Right forelimb (tissue), 1 donor: Measurements from ENCODE around the gene FOXF1.

Experiments used
- DNase-seq: peaks from one replicate; pipeline ENCODE4 v3.0.0-alpha.2; 2018

The FOXF1 gene

GRCh38 chr16:86510465-86511261 lies at the start of gene FOXF1:
Gene FOXF1, plus strand, starts transcription at chr16:86510527. Its CDS starts 43 bp downstream, at chr16:86510570.
- DNase-seq: no peak

- no peak for DNase-seq
Observed at GRCh38 chr16:86461037-86461436, 49.3 kb upstream of the FOXF1 start.

- DNase-seq: no peak
Observed at GRCh38 chr16:86462334-86463084, 47.8 kb upstream of the FOXF1 start.

GRCh38 chr16:86464044-86464443 lies 46.3 kb upstream of the FOXF1 start:
- no peak for DNase-seq

GRCh38 chr16:86465434-86465833 lies 44.9 kb upstream of the FOXF1 start:
- DNase-seq: no peak

- no peak for DNase-seq
Observed at GRCh38 chr16:86466696-86467406, 43.5 kb upstream of the FOXF1 start.

GRCh38 chr16:86467490-86467889 lies 42.8 kb upstream of the FOXF1 start:
- no peak for DNase-seq

- DNase-seq: no peak
Observed at GRCh38 chr16:86470964-86471363, 39.4 kb upstream of the FOXF1 start.

GRCh38 chr16:86471896-86472295 lies 38.4 kb upstream of the FOXF1 start:
- no peak for DNase-seq

GRCh38 chr16:86472366-86472765 lies 38.0 kb upstream of the FOXF1 start:
- no peak for DNase-seq

GRCh38 chr16:86476956-86477534 lies 33.3 kb upstream of the FOXF1 start:
- no peak for DNase-seq

- no peak for DNase-seq
Observed at GRCh38 chr16:86477642-86478041, 32.7 kb upstream of the FOXF1 start.

- DNase-seq: no peak
Observed at GRCh38 chr16:86478779-86479178, 31.5 kb upstream of the FOXF1 start.

GRCh38 chr16:86479419-86479818 lies 30.9 kb upstream of the FOXF1 start:
- DNase-seq: no peak

- DNase-seq: no peak
Observed at GRCh38 chr16:86480444-86480843, 29.9 kb upstream of the FOXF1 start.

GRCh38 chr16:86481607-86482006 lies 28.7 kb upstream of the FOXF1 start:
- no peak for DNase-seq

GRCh38 chr16:86484240-86484639 lies 26.1 kb upstream of the FOXF1 start:
- no peak for DNase-seq

GRCh38 chr16:86485746-86486145 lies 24.6 kb upstream of the FOXF1 start:
- no peak for DNase-seq

GRCh38 chr16:86490859-86491639 lies 19.3 kb upstream of the FOXF1 start:
- DNase-seq: no peak

- no peak for DNase-seq
Observed at GRCh38 chr16:86491640-86492023, 18.7 kb upstream of the FOXF1 start.

GRCh38 chr16:86492267-86492960 lies 17.9 kb upstream of the FOXF1 start:
- DNase-seq: no peak
